IMR-90 (cell line): ENCODE measurements around the gene TCF3. TPM values are rescaled to one million over a fixed set of nuclear protein-coding genes. Genes with fewer than 3 reads are reported as not detected.

Experiments
- ATAC-seq: fragments of 200-7000 bp; cut with Tn5 transposase; 2 replicates; pipeline ENCODE4 v1.9.1; 2020; ENCODE audit warnings: low read depth, mild to moderate bottlenecking, moderate library complexity
- BruUV-seq: library from RNA; stranded (reverse); fragments of 400-500 nt; replicated peaks from 2 replicates; lab custom pipeline; 2021; lab: Mats Ljungman, UMichigan
- CTCF ChIA-PET: fragments of 300-600 bp; formaldehyde crosslinking; extraction: SDS; loops from one replicate; lab custom pipeline; 2021; ENCODE audit warnings: antibody characterized with exemption; lab: Yijun Ruan, JAX
- POLR2A ChIA-PET: fragments of 300-600 bp; sonication (Branson Sonifier 250); formaldehyde crosslinking; loops from one replicate; lab custom pipeline; 2022; ENCODE audit warnings: antibody characterized with exemption; ENCODE audit not compliant: unreplicated experiment; lab: Charles Lee
- DNase-seq: peaks from one replicate; pipeline ENCODE4 v3.0.0; 2013
- H2AFZ ChIP-seq: replicated peaks from 2 replicates; pipeline ENCODE3; 2013; ENCODE audit warnings: low read length, mild to moderate bottlenecking; ENCODE audit not compliant: poor library complexity
- H2AK5ac ChIP-seq: 2 replicates; pipeline ENCODE4 v1.6.1; 2013; ENCODE audit warnings: low read depth, low read length, inconsistent platforms
- H2AK9ac ChIP-seq: replicated peaks from 2 replicates; pipeline ENCODE3; 2013; ENCODE audit warnings: mild to moderate bottlenecking, low read depth, low read length, moderate library complexity; ENCODE audit not compliant: poor library complexity
- H2BK120ac ChIP-seq: 2 replicates; pipeline ENCODE4 v1.6.1; 2013; ENCODE audit warnings: low read depth, low read length, inconsistent platforms
- H2BK15ac ChIP-seq: 3 replicates; pipeline ENCODE4 v1.6.1; 2013; ENCODE audit warnings: low read depth, low read length, inconsistent platforms
- H2BK20ac ChIP-seq: 2 replicates; pipeline ENCODE4 v1.6.1; 2013; ENCODE audit warnings: low read depth, mild to moderate bottlenecking, inconsistent platforms, low read length, moderate library complexity
- H2BK5ac ChIP-seq: 2 replicates; pipeline ENCODE4 v1.6.1; 2013; ENCODE audit warnings: mild to moderate bottlenecking, low read depth, low read length, inconsistent platforms; ENCODE audit not compliant: poor library complexity, severe bottlenecking
- H3K14ac ChIP-seq: replicated peaks from 2 replicates; pipeline ENCODE4 v1.6.1; 2013; ENCODE audit warnings: low read depth, low read length, inconsistent platforms
- H3K18ac ChIP-seq: 2 replicates; pipeline ENCODE4 v1.6.1; 2013; ENCODE audit warnings: low read depth, low read length, control low read depth
- H3K23ac ChIP-seq: 2 replicates; pipeline ENCODE4 v1.6.1; 2013; ENCODE audit warnings: low read depth, low read length, inconsistent platforms
- H3K27ac ChIP-seq: 2 replicates; pipeline ENCODE4 v1.5.1; 2013; ENCODE audit warnings: mild to moderate bottlenecking, control low read depth, low read length; ENCODE audit not compliant: insufficient read depth
- H3K27me3 ChIP-seq: 2 replicates; pipeline ENCODE4 v1.6.1; 2013; ENCODE audit warnings: low read length; ENCODE audit not compliant: control insufficient read depth, insufficient read depth
- H3K36me3 ChIP-seq: 2 replicates; pipeline ENCODE4 v1.6.1; 2013; ENCODE audit warnings: low read length, mixed read lengths; ENCODE audit not compliant: control insufficient read depth, insufficient read depth
- H3K4ac ChIP-seq: 2 replicates; pipeline ENCODE4 v1.6.1; 2013; ENCODE audit warnings: low read depth, low read length, inconsistent platforms
- H3K4me1 ChIP-seq: 2 replicates; pipeline ENCODE4 v1.6.1; 2013; ENCODE audit warnings: low read length, mixed read lengths; ENCODE audit not compliant: control insufficient read depth, insufficient read depth
- H3K4me2 ChIP-seq: 2 replicates; pipeline ENCODE4 v1.6.1; 2013; ENCODE audit warnings: low read depth, mild to moderate bottlenecking, control low read depth, low read length, moderate library complexity
- H3K4me3 ChIP-seq: 2 replicates; pipeline ENCODE4 v1.5.1; 2013; ENCODE audit warnings: low read depth, mild to moderate bottlenecking, control low read depth, low read length, moderate library complexity; ENCODE audit not compliant: insufficient read depth
- H3K56ac ChIP-seq: 2 replicates; pipeline ENCODE4 v1.6.1; 2013; ENCODE audit warnings: low read length, inconsistent platforms; ENCODE audit not compliant: insufficient read depth; ENCODE audit errors: extremely low read depth
- H3K79me1 ChIP-seq, 2 experiments: 2 replicates each; pipeline ENCODE4 v1.6.1; 2013; ENCODE audit warnings: low read length in 2 of 2, inconsistent platforms in 1 of 2, low read depth in 1 of 2
- H3K9ac ChIP-seq: 2 replicates; pipeline ENCODE4 v1.6.1; 2013; ENCODE audit warnings: low read depth, low read length, control low read depth
- H3K9me1 ChIP-seq: 2 replicates; pipeline ENCODE4 v1.6.1; 2013; ENCODE audit warnings: low read length, inconsistent platforms; ENCODE audit not compliant: insufficient read depth
- H3K9me3 ChIP-seq: 2 replicates; pipeline ENCODE4 v1.6.1; 2013; ENCODE audit warnings: low read length; ENCODE audit not compliant: control insufficient read depth, insufficient read depth
- H4K20me1 ChIP-seq: 2 replicates; pipeline ENCODE4 v1.6.1; 2013; ENCODE audit warnings: low read length, inconsistent platforms; ENCODE audit not compliant: insufficient read depth
- H4K5ac ChIP-seq: 2 replicates; pipeline ENCODE4 v1.6.1; 2013; ENCODE audit warnings: mild to moderate bottlenecking, low read depth, low read length, control low read depth
- H4K8ac ChIP-seq, 2 experiments: 2 replicates each; pipeline ENCODE4 v1.6.1; 2013; ENCODE audit warnings: low read depth in 2 of 2, low read length in 2 of 2, control low read depth in 1 of 2, inconsistent platforms in 1 of 2
- H4K91ac ChIP-seq: 2 replicates; pipeline ENCODE4 v1.6.1; 2013; ENCODE audit warnings: low read depth, low read length, inconsistent platforms; ENCODE audit not compliant: insufficient read depth
- BHLHE40 ChIP-seq: fragments of 150-350 bp; IDR thresholded peaks from 2 replicates; pipeline ENCODE4 v1.6.1; 2016; ENCODE audit warnings: mild to moderate bottlenecking, low read depth, low read length
- CHD1 ChIP-seq: IDR thresholded peaks from 2 replicates; pipeline ENCODE4 v1.6.1; 2012; ENCODE audit warnings: low read depth, low read length, improper control_type of control experiment
- CTCF ChIP-seq: conservative IDR thresholded peaks from 2 replicates; pipeline ENCODE4 v1.5.1; 2012; ENCODE audit warnings: mild to moderate bottlenecking, low read depth, low read length, improper control_type of control experiment
- FOS ChIP-seq: fragments of 150-350 bp; IDR thresholded peaks from 2 replicates; pipeline ENCODE4 v1.6.1; 2016; ENCODE audit warnings: low read depth, low read length
- MAFK ChIP-seq: IDR thresholded peaks from 2 replicates; pipeline ENCODE4 v1.6.1; 2012; ENCODE audit warnings: low read depth, low read length, improper control_type of control experiment
- MAZ ChIP-seq: IDR thresholded peaks from 2 replicates; pipeline ENCODE4 v1.6.1; 2012; ENCODE audit warnings: low read depth, mild to moderate bottlenecking, low read length, improper control_type of control experiment, moderate library complexity, borderline replicate concordance
- NFE2L2 ChIP-seq: fragments of 150-350 bp; IDR thresholded peaks from 2 replicates; pipeline ENCODE4 v1.6.1; 2016; ENCODE audit warnings: low read depth, mild to moderate bottlenecking, low read length
- POLR2A ChIP-seq: IDR thresholded peaks from 2 replicates; pipeline ENCODE4 v1.6.1; 2012; ENCODE audit warnings: mild to moderate bottlenecking, low read depth, low read length
- RAD21 ChIP-seq: IDR thresholded peaks from 2 replicates; pipeline ENCODE4 v1.6.1; 2012; ENCODE audit warnings: low read length, improper control_type of control experiment
- RCOR1 ChIP-seq: IDR thresholded peaks from 2 replicates; pipeline ENCODE4 v1.6.1; 2012; ENCODE audit warnings: mild to moderate bottlenecking, low read length, improper control_type of control experiment; ENCODE audit not compliant: insufficient replicate concordance
- RFX5 ChIP-seq: IDR thresholded peaks from 2 replicates; pipeline ENCODE4 v1.8.0; 2012; ENCODE audit warnings: low read depth, mild to moderate bottlenecking, low read length, moderate library complexity
- SMC3 ChIP-seq: fragments of 150-350 bp; IDR thresholded peaks from 2 replicates; pipeline ENCODE4 v1.6.1; 2016; ENCODE audit warnings: low read depth, mild to moderate bottlenecking, antibody characterized with exemption, low read length, moderate library complexity
- WGBS, 2 experiments: methylation state at CpG; one replicate each; pipeline versions ENCODE4 v1.1.5 to v1.1.7; 2013; ENCODE audit warnings: missing lambda C conversion rate in 2 of 2; ENCODE audit not compliant: insufficient read length in 1 of 2; ENCODE audit errors: extremely low coverage in 2 of 2; 5-methylcytosine and 5-hydroxymethylcytosine counted together
- dilution Hi-C: fragments of 300-500 bp; cut with HindIII; formaldehyde crosslinking; loops from one replicate; pipeline ENCODE4 v1.14.3; 2018; ENCODE audit warnings: low sequenced_read_pairs; ENCODE audit not compliant: unreplicated experiment
- in situ Hi-C: fragments of 300-500 bp; cut with MboI; formaldehyde crosslinking; loops from 3 replicates; pipeline ENCODE4 v1.14.3; 2019; ENCODE audit warnings: low sequenced_read_pairs, inconsistent platforms, mixed read lengths
- intact Hi-C: fragments of 100-400 bp; cut with micrococcal nuclease; formaldehyde crosslinking; loops from 2 replicates; pipeline ENCODE4 v1.10.0; 2022
- polyA plus RNA-seq, 3 experiments: library from polyadenylated mRNA; depleted of rRNA; stranded (reverse); fragments of >200 nt; gene quantifications; 2 replicates each; pipeline ENCODE4 v1.2.3, GENCODE V29; 2012; ENCODE audit warnings: low replicate concordance in 1 of 3
- total RNA-seq: library from RNA; depleted of rRNA; stranded (reverse); fragments of >200 nt; gene quantifications from 2 replicates; pipeline ENCODE4 v1.2.3, GENCODE V29; 2012

The TCF3 gene
- total and polyA plus RNA-seq, 2 of the 4 experiments (the other 2 are of a cell fraction): 29.9 to 127 TPM

GRCh38 chr19:1613146-1613545, 39.3 kb downstream of the TCF3 start:
- no peak overlapping the region for H3K23ac ChIP-seq
- no peak overlapping the region for H3K4me3 ChIP-seq
- H3K18ac ChIP-seq: no peak overlapping the region
- CTCF ChIA-PET: no interaction called here
- BruUV-seq: no TSS peak
- TF ChIP-seq CHD1: no peak
- TF ChIP-seq MAZ: no peak
- TF ChIP-seq FOS: no peak
- TF ChIP-seq SMC3: no peak
- TF ChIP-seq RAD21: no peak
- TF ChIP-seq RFX5: no peak
- TF ChIP-seq POLR2A: no peak
- no peak for TF ChIP-seq CTCF
- TF ChIP-seq BHLHE40: no peak
- no peak for TF ChIP-seq RCOR1
- TF ChIP-seq NFE2L2: no peak
- no peak for TF ChIP-seq MAFK
- no peak overlapping the region for H3K4ac ChIP-seq
- no peaks in the 10 kb centered on the region for H3K27me3 ChIP-seq
- intact Hi-C loops: no loop called here
- DNase-seq (no peak), ATAC-seq (no peak)
- H2BK20ac ChIP-seq: no peak overlapping the region
- H2BK15ac ChIP-seq: no peak overlapping the region
- peak overlapping the region; percentile 55 for H2AK9ac ChIP-seq
- in situ Hi-C loops: no loop called here
- 100% methylated on average over 4 of the region's 9 CpGs; no CpG with 5 or more reads in 1 of the 2 experiments for WGBS, 2 experiments
- H2BK120ac ChIP-seq: no peak overlapping the region
- no peaks in the 10 kb centered on the region for H3K9me1 ChIP-seq
- H3K4me2 ChIP-seq: no peak overlapping the region
- no peak overlapping the region for H2AFZ ChIP-seq
- no peak overlapping the region for H4K5ac ChIP-seq
- peaks cover 60% of the 10 kb centered on the region for H3K36me3 ChIP-seq
- no peak overlapping the region for H4K8ac ChIP-seq
- no peak overlapping the region for H2BK5ac ChIP-seq
- dilution Hi-C loops: no loop called here
- H3K9ac ChIP-seq: no peak overlapping the region
- no peak overlapping the region for H3K56ac ChIP-seq
- peaks cover 5 to 12% of the 10 kb centered on the region in 2 experiments; a peak in 2 of 4 replicates for H3K79me1 ChIP-seq
- H2AK5ac ChIP-seq: no peak overlapping the region
- H3K4me1 ChIP-seq: no peaks in the 10 kb centered on the region
- POLR2A ChIA-PET: no interaction called here
- H4K91ac ChIP-seq: no peak overlapping the region
- H3K27ac ChIP-seq: no peak overlapping the region
- no peaks in the 10 kb centered on the region for H3K9me3 ChIP-seq
- no peak overlapping the region for H3K14ac ChIP-seq
- H4K20me1 ChIP-seq: peaks cover 4% of the 10 kb centered on the region
